ENCODE data around the gene PDZK1IP1.

Gene PDZK1IP1

GRCh38 chr1:47189844-47190508, at the start of gene PDZK1IP1:
Gene PDZK1IP1 (minus strand): TSS chr1:47190036. CDS start chr1:47189932, 104 bp downstream.
- peak; percentile 56 for DNase-seq (ENCODE audit: low spot score)

- no peak for DNase-seq (ENCODE audit: low spot score)
Observed at GRCh38 chr1:47238935-47239592, 49.2 kb upstream of the PDZK1IP1 start.

- no peak for DNase-seq (ENCODE audit: low spot score)
Observed at GRCh38 chr1:47235806-47236205, 46.0 kb upstream of the PDZK1IP1 start.

- DNase-seq (ENCODE audit: low spot score): no peak
Observed at GRCh38 chr1:47235241-47235681, 45.4 kb upstream of the PDZK1IP1 start.

GRCh38 chr1:47233186-47233585, 43.4 kb upstream of the PDZK1IP1 start:
- DNase-seq (ENCODE audit: low spot score): no peak

GRCh38 chr1:47232187-47232874, 42.5 kb upstream of the PDZK1IP1 start, which contains the start of gene TAL1:
Gene TAL1 (minus strand): TSS chr1:47232225. CDS start chr1:47225888, 6,337 bp downstream.
- no peak for DNase-seq (ENCODE audit: low spot score)

GRCh38 chr1:47231301-47232186, 41.7 kb upstream of the PDZK1IP1 start:
- peak; percentile 74 for DNase-seq (ENCODE audit: low spot score)

GRCh38 chr1:47230692-47231300, 41.0 kb upstream of the PDZK1IP1 start:
- DNase-seq (ENCODE audit: low spot score): peak; percentile 63

- DNase-seq (ENCODE audit: low spot score): no peak
Observed at GRCh38 chr1:47229886-47230691, 40.3 kb upstream of the PDZK1IP1 start.

GRCh38 chr1:47229031-47229885, 39.4 kb upstream of the PDZK1IP1 start:
- no peak for DNase-seq (ENCODE audit: low spot score)

- no peak for DNase-seq (ENCODE audit: low spot score)
Observed at GRCh38 chr1:47228644-47229030, 38.8 kb upstream of the PDZK1IP1 start.

GRCh38 chr1:47227341-47228232, 37.8 kb upstream of the PDZK1IP1 start:
- no peak for DNase-seq (ENCODE audit: low spot score)

- no peak for DNase-seq (ENCODE audit: low spot score)
Observed at GRCh38 chr1:47226839-47227215, 37.0 kb upstream of the PDZK1IP1 start.

- no peak for DNase-seq (ENCODE audit: low spot score)
Observed at GRCh38 chr1:47226121-47226838, 36.4 kb upstream of the PDZK1IP1 start.

- DNase-seq (ENCODE audit: low spot score): peak; percentile 74
Observed at GRCh38 chr1:47225430-47226100, 35.7 kb upstream of the PDZK1IP1 start.

- no peak for DNase-seq (ENCODE audit: low spot score)
Observed at GRCh38 chr1:47224676-47225399, 35.0 kb upstream of the PDZK1IP1 start.

Measured in ecto neural progenitor cell (in vitro differentiated cells).